A549 (cell line): ENCODE data around the gene IFFO2. TPM values are rescaled to one million over a fixed set of nuclear protein-coding genes. Genes with fewer than 3 reads are reported as not detected.

Experiments used
- ATAC-seq, 2 experiments: fragments of 200-7000 bp in 1 of 2; fragments of >200 bp in 1 of 2; cut with Nextera tagmentation in 1 of 2; cut with Tn5 transposase in 1 of 2; 3 replicates each; pipeline versions ENCODE4 v1.8.0 to v1.9.1; 2018 to 2020; ENCODE audit warnings: mild to moderate bottlenecking in 1 of 2, moderate library complexity in 1 of 2
- CTCF ChIA-PET: fragments of 300-600 bp; sonication (Branson Sonifier 250); formaldehyde crosslinking; extraction: SDS; loops from one replicate; lab custom pipeline; 2021; ENCODE audit warnings: antibody characterized with exemption, inconsistent platforms; lab: Yijun Ruan, JAX
- POLR2A ChIA-PET: fragments of 350-600 bp; formaldehyde crosslinking; extraction: SDS; loops from one replicate; lab custom pipeline; 2021; ENCODE audit warnings: antibody characterized with exemption, inconsistent platforms; lab: Yijun Ruan, JAX
- DNase-seq, 2 experiments: peaks; one replicate each; pipeline versions ENCODE4 v3.0.0 to v3.0.0-alpha.2; 2011 to 2016; ENCODE audit warnings: low read depth in 1 of 2, low spot score in 1 of 2
- FAIRE-seq: peaks from 2 replicates; lab custom pipeline; 2011; peaks lifted over from hg19 to GRCh38; lab: Jason Lieb, UNC
- H3K27ac ChIP-seq, 2 experiments: fragments of >200 bp; sonication (Bioruptor Twin); formaldehyde crosslinking; 3 replicates each; pipeline ENCODE4 v1.5.1; 2016 to 2017
- H3K4me1 ChIP-seq: fragments of >200 bp; sonication (Bioruptor Twin); formaldehyde crosslinking; 3 replicates; pipeline ENCODE4 v1.6.1; 2016
- H3K4me2 ChIP-seq: fragments of >200 bp; sonication (Bioruptor Twin); formaldehyde crosslinking; 3 replicates; pipeline ENCODE4 v1.6.1; 2016
- H3K4me3 ChIP-seq: fragments of >200 bp; sonication (Bioruptor Twin); formaldehyde crosslinking; 3 replicates; pipeline ENCODE4 v1.5.1; 2016
- H3K9me3 ChIP-seq: fragments of >200 bp; sonication (Bioruptor Twin); formaldehyde crosslinking; 3 replicates; pipeline ENCODE4 v1.6.1; 2016
- CHD2 ChIP-seq: fragments of 150-350 bp; IDR thresholded peaks from 2 replicates; pipeline ENCODE4 v1.6.1; 2014; ENCODE audit warnings: low read length; ENCODE audit not compliant: partially characterized antibody
- CHD4 ChIP-seq: fragments of 200-600 bp; sonication (generic); IDR thresholded peaks from 2 replicates; pipeline ENCODE4 v1.6.1; 2016; ENCODE audit warnings: antibody characterized with exemption, mild to moderate bottlenecking, borderline replicate concordance
- EHF ChIP-seq: fragments of 250-450 bp; sonication (Bioruptor Pico); IDR thresholded peaks from 2 replicates; pipeline ENCODE4 v1.5.0; 2020; ENCODE audit warnings: mild to moderate bottlenecking
- EHMT2 ChIP-seq: fragments of 200-600 bp; sonication (generic); IDR thresholded peaks from 2 replicates; pipeline ENCODE4 v1.6.1; 2016; ENCODE audit warnings: antibody characterized with exemption, low read depth, mild to moderate bottlenecking, moderate library complexity
- ESRRA ChIP-seq: fragments of 150-350 bp; IDR thresholded peaks from 2 replicates; pipeline ENCODE4 v1.6.1; 2014; ENCODE audit warnings: mild to moderate bottlenecking, low read length, borderline replicate concordance
- FOSL2 ChIP-seq, 2 experiments: fragments of 450-650 bp in 1 of 2; fragments of >200 bp in 1 of 2; sonication (Bioruptor Twin) in 1 of 2; formaldehyde crosslinking; IDR thresholded peaks; 2 replicates each; pipeline versions ENCODE4 v1.5.0 to v1.6.1; 2016 to 2020; ENCODE audit warnings: mild to moderate bottlenecking in 1 of 2, moderate library complexity in 1 of 2
- FOXS1 ChIP-seq: fragments of 250-450 bp; sonication (Bioruptor Pico); IDR thresholded peaks from 2 replicates; pipeline ENCODE4 v1.5.0; 2020; ENCODE audit warnings: mild to moderate bottlenecking, moderate library complexity
- GATA3 ChIP-seq: IDR thresholded peaks from 2 replicates; pipeline ENCODE4 v1.6.1; 2012; ENCODE audit warnings: borderline replicate concordance
- HDAC2 ChIP-seq: fragments of 200-600 bp; sonication (generic); IDR thresholded peaks from 2 replicates; pipeline ENCODE4 v1.6.1; 2016
- HES2 ChIP-seq: fragments of >200 bp; sonication (Bioruptor Twin); formaldehyde crosslinking; IDR thresholded peaks from 2 replicates; pipeline ENCODE4 v1.6.1; 2016
- HMGXB4 ChIP-seq: fragments of 250-450 bp; sonication (Bioruptor Pico); IDR thresholded peaks from 2 replicates; pipeline ENCODE4 v1.5.0; 2021; ENCODE audit warnings: mild to moderate bottlenecking, moderate library complexity, borderline replicate concordance
- HOXA7 ChIP-seq: fragments of 250-450 bp; sonication (Bioruptor Pico); IDR thresholded peaks from 2 replicates; pipeline ENCODE4 v1.5.0; 2020; ENCODE audit warnings: mild to moderate bottlenecking, moderate library complexity
- HOXB13 ChIP-seq: fragments of 250-450 bp; sonication (Bioruptor Pico); IDR thresholded peaks from 2 replicates; pipeline ENCODE4 v1.5.0; 2020; ENCODE audit warnings: low read depth, mild to moderate bottlenecking, moderate library complexity
- HOXB5 ChIP-seq: fragments of 250-450 bp; sonication (Bioruptor Pico); IDR thresholded peaks from 2 replicates; pipeline ENCODE4 v1.5.0; 2020; ENCODE audit warnings: mild to moderate bottlenecking, moderate library complexity
- JUN ChIP-seq, 2 experiments: fragments of >200 bp; sonication (Bioruptor Twin); formaldehyde crosslinking; IDR thresholded peaks; 2 replicates in 1 of 2; 3 replicates in 1 of 2; pipeline ENCODE4 v1.6.1; 2016 to 2017
- MAZ ChIP-seq: fragments of 150-350 bp; IDR thresholded peaks from 2 replicates; pipeline ENCODE4 v1.6.1; 2014; ENCODE audit warnings: antibody characterized with exemption, low read depth, low read length, borderline replicate concordance
- MYC ChIP-seq: IDR thresholded peaks from 2 replicates; pipeline ENCODE4 v1.6.1; 2012; ENCODE audit warnings: mild to moderate bottlenecking, inconsistent platforms, low read length, improper control_type of control experiment, borderline replicate concordance
- NPAS2 ChIP-seq: fragments of 250-450 bp; sonication (Bioruptor Pico); IDR thresholded peaks from 2 replicates; pipeline ENCODE4 v1.8.0; 2022; ENCODE audit warnings: mild to moderate bottlenecking, moderate library complexity, borderline replicate concordance
- PBX3 ChIP-seq: IDR thresholded peaks from 2 replicates; pipeline ENCODE4 v1.6.1; 2012
- RARB ChIP-seq: fragments of 250-450 bp; sonication (Bioruptor Pico); IDR thresholded peaks from 2 replicates; pipeline ENCODE4 v1.8.0; 2021; ENCODE audit warnings: mild to moderate bottlenecking, moderate library complexity
- SREBF2 ChIP-seq: fragments of 450-650 bp; IDR thresholded peaks from 2 replicates; pipeline ENCODE4 v1.6.1; 2014; ENCODE audit warnings: mild to moderate bottlenecking, moderate library complexity
- TFCP2L1 ChIP-seq: fragments of 250-450 bp; sonication (Bioruptor Pico); IDR thresholded peaks from 2 replicates; pipeline ENCODE4 v1.5.0; 2021; ENCODE audit warnings: mild to moderate bottlenecking
- TP53 ChIP-seq: fragments of 250-450 bp; sonication (Bioruptor Pico); IDR thresholded peaks from 2 replicates; pipeline ENCODE4 v1.5.0; 2021; ENCODE audit warnings: mild to moderate bottlenecking, moderate library complexity
- USF2 ChIP-seq: fragments of 450-650 bp; IDR thresholded peaks from 2 replicates; pipeline ENCODE4 v1.6.1; 2014; ENCODE audit warnings: antibody characterized with exemption
- ZFP36 ChIP-seq: fragments of 450-650 bp; IDR thresholded peaks from 2 replicates; pipeline ENCODE4 v1.6.1; 2014; ENCODE audit warnings: borderline replicate concordance; ENCODE audit not compliant: partially characterized antibody
- WGBS: methylation state at CpG from one replicate; pipeline ENCODE4 v1.1.6; 2017; ENCODE audit errors: missing lambda C conversion rate; 5-methylcytosine and 5-hydroxymethylcytosine counted together
- polyA plus RNA-seq, 4 experiments: library from polyadenylated mRNA; depleted of rRNA in 3 of 4; stranded (reverse); fragments of >200 nt; fragmentation: RNase III in 1 of 4; extraction: RNeasy Plus Mini Kit Qiagen cat#74134 plus additional on column Dnase treatment in 1 of 4; gene quantifications; 2 replicates in 3 of 4; 3 replicates in 1 of 4; pipeline ENCODE4 v1.2.3, GENCODE V29; 2011 to 2017

IFFO2 gene
- polyA plus RNA-seq, 2 of the 4 experiments (the other 2 are of a cell fraction) = 24.3 to 53.9 TPM

GRCh38 chr1:18891426-18891780 lies 65.1 kb downstream of the IFFO2 start:
- ATAC-seq (no peak), DNase-seq (no peak), FAIRE-seq (no peak)
- Histone ChIP-seq H3K27ac (no peak overlapping the region), H3K9me3 (no peaks in the 10 kb centered on the region), H3K4me3 (no peak overlapping the region), H3K4me1 (peaks cover 3% of the 10 kb centered on the region; the same call in 2 of the 3 replicates), H3K4me2 (no peak overlapping the region)
- ChIA-PET CTCF (interaction anchor here (1.2 to 1.5 kb wide), 2 partner anchors 16 to 294 kb away, joined by 3 read pairs; no protein-coding TSS in a partner anchor), POLR2A (no interaction called here)
- TF ChIP-seq SREBF2 (no peak), MAZ (no peak), TP53 (CRISPR knock-in tag) (no peak), NPAS2 (no peak), HOXB13 (CRISPR knock-in tag) (no peak), CHD4 (no peak), ESRRA (no peak), EHF (CRISPR knock-in tag) (no peak), FOSL2 (IDR thresholded peaks at IDR 0.05) (no peak), FOSL2 (CRISPR knock-in tag; IDR thresholded peaks at IDR 0.05) (no peak)
- 91% methylated on average over 7 of the region's 7 CpGs for WGBS

GRCh38 chr1:18890706-18891425 lies 65.6 kb downstream of the IFFO2 start:
- Histone ChIP-seq H3K4me1 (peaks cover 8% of the 10 kb centered on the region; the same call in 2 of the 3 replicates), H3K4me3 (no peak overlapping the region), H3K4me2 (no peak overlapping the region), H3K27ac (no peak overlapping the region), H3K9me3 (no peaks in the 10 kb centered on the region)
- DNase-seq (no peak), ATAC-seq (no peak), FAIRE-seq (no peak)
- POLR2A ChIA-PET = no interaction called here
- TF ChIP-seq ZFP36 (no peak), MYC (no peak), USF2 (no peak), FOSL2 (IDR thresholded peaks at IDR 0.05) (no peak), FOSL2 (CRISPR knock-in tag; IDR thresholded peaks at IDR 0.05) (no peak), JUN (IDR thresholded peaks at IDR 0.05) (no peak), ESRRA (no peak), GATA3 (no peak), FOXS1 (CRISPR knock-in tag) (no peak), RARB (CRISPR knock-in tag) (no peak), TFCP2L1 (CRISPR knock-in tag) (no peak), CHD2 (no peak), HOXA7 (CRISPR knock-in tag) (no peak), EHMT2 (no peak)
- CTCF ChIA-PET = interaction anchor here (1.2 to 1.5 kb wide), 2 partner anchors 16 to 293 kb away, joined by 3 read pairs; no protein-coding TSS in a partner anchor
- 94% methylated on average over 5 of the region's 6 CpGs for WGBS

DNA sequence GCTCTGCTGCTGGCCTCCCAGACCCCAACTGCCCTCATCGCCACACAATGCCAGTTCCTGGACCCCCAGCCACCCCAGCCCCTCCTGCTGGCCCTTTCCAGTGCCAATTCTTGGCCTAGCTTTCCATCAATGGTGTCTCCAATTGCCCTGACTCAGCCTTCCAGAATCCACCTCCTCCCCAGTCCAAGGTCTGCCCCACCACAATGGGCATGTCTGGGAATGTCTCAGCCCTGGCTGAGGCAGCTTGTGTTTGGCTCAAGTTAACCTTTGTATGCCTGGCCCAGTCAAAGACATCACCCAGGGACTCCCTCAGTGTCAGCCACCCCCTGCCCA lies 70.5 kb downstream of the IFFO2 start:
- POLR2A ChIA-PET = no interaction called here
- CTCF ChIA-PET = interaction anchor here (0.6 to 9.8 kb wide), 10 partner anchors 9 to 227 kb away, joined by 3 to 83 read pairs (median 7); no protein-coding TSS in a partner anchor
- Histone ChIP-seq H3K27ac (peak overlapping the region in 1 of 2 experiments; percentile 42; a peak in 3 of 6 replicates), H3K4me3 (no peak overlapping the region), H3K9me3 (no peaks in the 10 kb centered on the region), H3K4me1 (peaks cover 9% of the 10 kb centered on the region; the same call in 2 of the 3 replicates), H3K4me2 (no peak overlapping the region)
- peak in 1 of 2 experiments; percentile 23 for DNase-seq
- FAIRE-seq = no peak
- TF ChIP-seq HOXB5 (CRISPR knock-in tag) (no peak), PBX3 (no peak), HES2 (no peak), HDAC2 (no peak), HMGXB4 (CRISPR knock-in tag) (no peak), FOSL2 (IDR thresholded peaks at IDR 0.05) (no peak), FOSL2 (CRISPR knock-in tag; IDR thresholded peaks at IDR 0.05) (no peak)
- ATAC-seq = no peak; a peak in 1 of 6 replicates
- 100% methylated on average over 1 of the region's 1 CpG for WGBS
